Measurements from ENCODE around the gene KCND3. TPM values are rescaled to one million over a fixed set of nuclear protein-coding genes. Genes with fewer than 3 reads are reported as not detected.

KCND3 gene
- total and polyA plus RNA-seq, 5 donors: 11.4 to 30.4 (median 26.9) TPM

GRCh38 chr1:111826278-111826677 is 163.2 kb downstream of the KCND3 start:
- ATAC-seq (no peak), DNase-seq (no peak)
- intact Hi-C loops (cut with DNase I): no loop called here
- H3K27ac ChIP-seq (ENCODE audit: low read length): no peak overlapping the region
- no peaks in the 10 kb centered on the region for H3K9me3 ChIP-seq (ENCODE audit: control insufficient read depth, low read length)
- WGBS: 75% methylated on average over 4 of the region's 4 CpGs
- no peak overlapping the region for H3K4me3 ChIP-seq (ENCODE audit: low read length)
- no peaks in the 10 kb centered on the region for H3K4me1 ChIP-seq (ENCODE audit: control insufficient read depth, insufficient read depth, low read length)
- H3K27me3 ChIP-seq (ENCODE audit: control insufficient read depth, insufficient read depth): no peaks in the 10 kb centered on the region

GRCh38 chr1:111825217-111825616 is 164.3 kb downstream of the KCND3 start:
- no peaks in the 10 kb centered on the region for H3K9me3 ChIP-seq (ENCODE audit: control insufficient read depth, low read length)
- no peak overlapping the region for H3K4me3 ChIP-seq (ENCODE audit: low read length)
- H3K27me3 ChIP-seq (ENCODE audit: control insufficient read depth, insufficient read depth): no peaks in the 10 kb centered on the region
- intact Hi-C loops (cut with DNase I): no loop called here
- 88% methylated on average over 3 of the region's 3 CpGs for WGBS
- no peak for DNase-seq
- H3K27ac ChIP-seq (ENCODE audit: low read length): no peak overlapping the region
- ATAC-seq: no peak
- H3K4me1 ChIP-seq (ENCODE audit: control insufficient read depth, insufficient read depth, low read length): no peaks in the 10 kb centered on the region

GRCh38 chr1:111822138-111822537 is 167.3 kb downstream of the KCND3 start:
- DNase-seq (no peak), ATAC-seq (no peak)
- WGBS: 95% methylated on average over 6 of the region's 6 CpGs
- Histone ChIP-seq H3K27me3 (ENCODE audit: control insufficient read depth, insufficient read depth) (no peaks in the 10 kb centered on the region), H3K27ac (ENCODE audit: low read length) (no peak overlapping the region), H3K4me3 (ENCODE audit: low read length) (no peak overlapping the region), H3K4me1 (ENCODE audit: control insufficient read depth, insufficient read depth, low read length) (no peaks in the 10 kb centered on the region), H3K9me3 (ENCODE audit: control insufficient read depth, low read length) (no peaks in the 10 kb centered on the region)
- intact Hi-C loops (cut with DNase I): no loop called here

- Histone ChIP-seq H3K4me3 (ENCODE audit: low read length) (no peak overlapping the region), H3K27me3 (ENCODE audit: control insufficient read depth, insufficient read depth) (no peaks in the 10 kb centered on the region), H3K9me3 (ENCODE audit: control insufficient read depth, low read length) (no peaks in the 10 kb centered on the region), H3K27ac (ENCODE audit: low read length) (no peak overlapping the region), H3K4me1 (ENCODE audit: control insufficient read depth, insufficient read depth, low read length) (no peaks in the 10 kb centered on the region)
- DNase-seq (no peak), ATAC-seq (no peak)
- WGBS: 69% methylated on average over 7 of the region's 7 CpGs
- intact Hi-C loops (cut with DNase I): no loop called here
Observed at GRCh38 chr1:111821121-111821745, 168.2 kb downstream of the KCND3 start.

GRCh38 chr1:111819566-111820263 is 169.8 kb downstream of the KCND3 start:
- no peak overlapping the region for H3K27ac ChIP-seq (ENCODE audit: low read length)
- ATAC-seq (no peak), DNase-seq (no peak)
- H3K9me3 ChIP-seq (ENCODE audit: control insufficient read depth, low read length): no peaks in the 10 kb centered on the region
- H3K4me1 ChIP-seq (ENCODE audit: control insufficient read depth, insufficient read depth, low read length): no peaks in the 10 kb centered on the region
- 76% methylated on average over 9 of the region's 9 CpGs for WGBS
- no peaks in the 10 kb centered on the region for H3K27me3 ChIP-seq (ENCODE audit: control insufficient read depth, insufficient read depth)
- no peak overlapping the region for H3K4me3 ChIP-seq (ENCODE audit: low read length)
- intact Hi-C loops (cut with DNase I): no loop called here

GRCh38 chr1:111818546-111818945 is 170.9 kb downstream of the KCND3 start:
- Histone ChIP-seq H3K27ac (ENCODE audit: low read length) (no peak overlapping the region), H3K27me3 (ENCODE audit: control insufficient read depth, insufficient read depth) (no peaks in the 10 kb centered on the region), H3K4me1 (ENCODE audit: control insufficient read depth, insufficient read depth, low read length) (no peaks in the 10 kb centered on the region), H3K9me3 (ENCODE audit: control insufficient read depth, low read length) (no peaks in the 10 kb centered on the region), H3K4me3 (ENCODE audit: low read length) (no peak overlapping the region)
- DNase-seq: no peak
- 81% methylated on average over 5 of the region's 5 CpGs for WGBS
- no peak for ATAC-seq
- intact Hi-C loops (cut with DNase I): no loop called here

- intact Hi-C loops (cut with DNase I): no loop called here
- no peak overlapping the region for H3K27ac ChIP-seq (ENCODE audit: low read length)
- H3K27me3 ChIP-seq (ENCODE audit: control insufficient read depth, insufficient read depth): no peaks in the 10 kb centered on the region
- DNase-seq (no peak), ATAC-seq (no peak)
- 83% methylated on average over 4 of the region's 4 CpGs for WGBS
- no peaks in the 10 kb centered on the region for H3K9me3 ChIP-seq (ENCODE audit: control insufficient read depth, low read length)
- no peak overlapping the region for H3K4me3 ChIP-seq (ENCODE audit: low read length)
- H3K4me1 ChIP-seq (ENCODE audit: control insufficient read depth, insufficient read depth, low read length): no peaks in the 10 kb centered on the region
Observed at GRCh38 chr1:111818081-111818480, 171.4 kb downstream of the KCND3 start.

GRCh38 chr1:111814642-111815041 is 174.8 kb downstream of the KCND3 start:
- DNase-seq: no peak

GRCh38 chr1:111814305-111814628 is 175.2 kb downstream of the KCND3 start:
- Histone ChIP-seq H3K27ac (ENCODE audit: low read length) (no peak overlapping the region), H3K4me3 (ENCODE audit: low read length) (no peak overlapping the region), H3K9me3 (ENCODE audit: control insufficient read depth, low read length) (no peaks in the 10 kb centered on the region), H3K27me3 (ENCODE audit: control insufficient read depth, insufficient read depth) (no peaks in the 10 kb centered on the region), H3K4me1 (ENCODE audit: control insufficient read depth, insufficient read depth, low read length) (no peaks in the 10 kb centered on the region)
- intact Hi-C loops (cut with DNase I): no loop called here
- DNase-seq (no peak), ATAC-seq (no peak)
- WGBS: 94% methylated on average over 9 of the region's 9 CpGs

More at GRCh38 chr1:111814642-111815041, 174.8 kb downstream of the KCND3 start:
- Histone ChIP-seq H3K4me3 (ENCODE audit: low read length) (no peak overlapping the region), H3K27me3 (ENCODE audit: control insufficient read depth, insufficient read depth) (no peaks in the 10 kb centered on the region), H3K9me3 (ENCODE audit: control insufficient read depth, low read length) (no peaks in the 10 kb centered on the region), H3K4me1 (ENCODE audit: control insufficient read depth, insufficient read depth, low read length) (no peaks in the 10 kb centered on the region), H3K27ac (ENCODE audit: low read length) (no peak overlapping the region)
- no peak for ATAC-seq
- intact Hi-C loops (cut with DNase I): no loop called here
- 54% methylated on average over 3 of the region's 3 CpGs for WGBS

GRCh38 chr1:111813440-111814304 is 175.8 kb downstream of the KCND3 start:
- 82% methylated on average over 16 of the region's 16 CpGs for WGBS
- intact Hi-C loops (cut with DNase I): no loop called here
- DNase-seq: no peak
- Histone ChIP-seq H3K9me3 (ENCODE audit: control insufficient read depth, low read length) (no peaks in the 10 kb centered on the region), H3K4me1 (ENCODE audit: control insufficient read depth, insufficient read depth, low read length) (no peaks in the 10 kb centered on the region), H3K27me3 (ENCODE audit: control insufficient read depth, insufficient read depth) (no peaks in the 10 kb centered on the region), H3K4me3 (ENCODE audit: low read length) (no peak overlapping the region), H3K27ac (ENCODE audit: low read length) (no peak overlapping the region)
- no peak for ATAC-seq

- no peak overlapping the region for H3K4me3 ChIP-seq (ENCODE audit: low read length)
- H3K4me1 ChIP-seq (ENCODE audit: control insufficient read depth, insufficient read depth, low read length): no peaks in the 10 kb centered on the region
- WGBS: 95% methylated on average over 4 of the region's 4 CpGs
- H3K9me3 ChIP-seq (ENCODE audit: control insufficient read depth, low read length): no peaks in the 10 kb centered on the region
- intact Hi-C loops (cut with DNase I): no loop called here
- no peak overlapping the region for H3K27ac ChIP-seq (ENCODE audit: low read length)
- no peak for DNase-seq
- ATAC-seq: no peak
- no peaks in the 10 kb centered on the region for H3K27me3 ChIP-seq (ENCODE audit: control insufficient read depth, insufficient read depth)
Observed at GRCh38 chr1:111812306-111812705, 177.2 kb downstream of the KCND3 start.
